Adrenal gland (tissue), 12 donors: ENCODE results near the gene FABP1. TPM values are rescaled to one million over a fixed set of nuclear protein-coding genes. Genes with fewer than 3 reads are reported as not detected.
A peak's percentile ranks its signal among the peaks of the same experiment; 100 is the strongest.

ENCODE experiments used
- DNase-seq, 7 donors: peaks; one replicate each; pipeline ENCODE4 v3.0.0-alpha.2; 2019 to 2020
- H3K27ac ChIP-seq, 5 donors: fragments of 200-600 bp; sonication (generic) in 4 of 5; 1 replicate in 3 of 5; 2 replicates in 2 of 5; pipeline versions ENCODE4 v1.5.1 to v1.8.0; 2016 to 2020; ENCODE audit warnings: mild to moderate bottlenecking in 1 of 5
- H3K27me3 ChIP-seq: fragments of 200-600 bp; 2 replicates; pipeline ENCODE4 v1.8.0; 2021
- H3K36me3 ChIP-seq, 2 donors: fragments of 200-600 bp; replicated peaks in 1 of 2; 1 replicate in 1 of 2; 2 replicates in 1 of 2; pipeline versions ENCODE4 v1.5.1 to v1.8.0; 2018 to 2022
- H3K4me1 ChIP-seq, 2 donors: fragments of 200-600 bp; replicated peaks in 1 of 2; 1 replicate in 1 of 2; 2 replicates in 1 of 2; pipeline versions ENCODE4 v1.5.1 to v1.8.0; 2018 to 2021
- H3K4me3 ChIP-seq, 4 donors: fragments of 200-600 bp; sonication (generic) in 3 of 4; one replicate each; pipeline ENCODE4 v1.5.1; 2016 to 2018
- H3K9me3 ChIP-seq, 3 donors: fragments of 200-600 bp; sonication (generic) in 1 of 3; replicated peaks in 1 of 3; 1 replicate in 2 of 3; 2 replicates in 1 of 3; pipeline versions ENCODE4 v1.5.1 to v1.8.0; 2016 to 2021
- POLR2A ChIP-seq, 2 donors: fragments of 450-650 bp; IDR thresholded peaks; one replicate each; pipeline ENCODE4 v1.6.1; 2017; ENCODE audit warnings: antibody characterized with exemption in 2 of 2, mild to moderate bottlenecking in 2 of 2, moderate library complexity in 1 of 2
- WGBS, 4 donors: extraction: QIAGEN DNeasy Blood & Tissue Kit in 2 of 4; methylation state at CpG; one replicate each; pipeline versions ENCODE4 v1.1.5 to v1.1.7; 2013 to 2017; 5-methylcytosine and 5-hydroxymethylcytosine counted together
- intact Hi-C, 2 donors: fragments of 100-400 bp; cut with DNase I; formaldehyde crosslinking; loops; one replicate each; pipeline versions ENCODE4 v1.14.1 to v1.15.0; 2022 to 2023
- polyA plus RNA-seq, 3 donors: library from polyadenylated mRNA; stranded (reverse); fragments of 200-250 nt in 2 of 3; fragments of 350-450 nt in 1 of 3; fragmentation: Illumina TruSeq in 1 of 3; extraction: RNeasy Lipid Tissue Mini Kit (QIAGEN cat#74804) in 1 of 3; gene quantifications; one replicate each; pipeline ENCODE4 v1.2.3, GENCODE V29; 2013 to 2014
- total RNA-seq, 9 donors: library from RNA; depleted of rRNA in 4 of 9; stranded (reverse); fragments of >200 nt in 4 of 9; fragments of 120-200 nt in 1 of 9; fragmentation: NEBNext Ultra II Directional in 1 of 9; extraction: Animal tissue kit (Norgen Biotek cat#: 25700) in 1 of 9; gene quantifications; one replicate each; pipeline versions ENCODE4 v1.1.0 to v1.2.4, GENCODE V29; 2013 to 2023
- TF ChIP-seq, protein P1 (sequence below), 6 experiments: fragments of 450-650 bp in 4 of 6; fragments of 200-600 bp in 2 of 6; sonication (generic) in 1 of 6; IDR thresholded peaks; 1 replicate in 5 of 6; 2 replicates in 1 of 6; pipeline versions ENCODE4 v1.5.1 to v1.8.0; 2016 to 2021; ENCODE audit warnings: antibody characterized with exemption in 6 of 6, mild to moderate bottlenecking in 2 of 6, moderate library complexity in 1 of 6
- donor health status: healthy with polysubstance abuse.
- donor health status: Bipolar disorder and iron deficiency.
- donor health status: DM: yes; HTN: yes; CAD: no.
- donor health status: DM: no; HTN: no; CAD: no.
- donor health status: DM: no; HTN: no; CAD: no.
- donor health status: DM: yes; HTN: yes; CAD: no.

Gene FABP1
- total and polyA plus RNA-seq, 12 donors = 0.43 to 4.9 (median 1.0) TPM; not detected in 7

DNA sequence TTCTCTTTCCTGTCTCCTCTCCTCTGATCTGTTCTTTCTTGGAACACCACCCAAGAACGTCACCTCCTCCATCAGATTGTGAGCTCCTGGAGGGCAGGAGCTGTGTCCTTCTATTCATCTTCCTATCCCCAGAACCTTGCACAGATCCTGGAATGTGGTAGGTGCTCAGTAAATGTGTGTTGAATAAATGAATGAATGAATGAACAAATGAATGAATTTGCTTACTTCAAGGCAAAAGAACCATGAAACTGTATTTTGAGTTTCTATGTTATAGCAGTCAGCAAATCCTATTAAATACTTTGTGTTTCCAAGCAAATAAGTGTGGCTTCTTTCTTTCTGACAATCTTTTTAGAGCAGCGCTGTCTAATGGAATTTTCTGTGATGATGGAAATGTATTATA is 14.8 kb downstream of the FABP1 start:
- Histone ChIP-seq H3K4me1 (no peaks in the 10 kb centered on the region), H3K9me3 (no peaks in the 10 kb centered on the region), H3K4me3 (no peak overlapping the region), H3K36me3 (no peaks in the 10 kb centered on the region), H3K27ac (no peak overlapping the region), H3K27me3 (no peaks in the 10 kb centered on the region)
- intact Hi-C loops = no loop called here
- WGBS, 4 donors = 73 to 85% (median 83%) methylated on average over 2 of the region's 2 CpGs
- TF ChIP-seq POLR2A (IDR thresholded peaks at IDR 0.05) = no peak
- TF ChIP-seq, protein P1, sequence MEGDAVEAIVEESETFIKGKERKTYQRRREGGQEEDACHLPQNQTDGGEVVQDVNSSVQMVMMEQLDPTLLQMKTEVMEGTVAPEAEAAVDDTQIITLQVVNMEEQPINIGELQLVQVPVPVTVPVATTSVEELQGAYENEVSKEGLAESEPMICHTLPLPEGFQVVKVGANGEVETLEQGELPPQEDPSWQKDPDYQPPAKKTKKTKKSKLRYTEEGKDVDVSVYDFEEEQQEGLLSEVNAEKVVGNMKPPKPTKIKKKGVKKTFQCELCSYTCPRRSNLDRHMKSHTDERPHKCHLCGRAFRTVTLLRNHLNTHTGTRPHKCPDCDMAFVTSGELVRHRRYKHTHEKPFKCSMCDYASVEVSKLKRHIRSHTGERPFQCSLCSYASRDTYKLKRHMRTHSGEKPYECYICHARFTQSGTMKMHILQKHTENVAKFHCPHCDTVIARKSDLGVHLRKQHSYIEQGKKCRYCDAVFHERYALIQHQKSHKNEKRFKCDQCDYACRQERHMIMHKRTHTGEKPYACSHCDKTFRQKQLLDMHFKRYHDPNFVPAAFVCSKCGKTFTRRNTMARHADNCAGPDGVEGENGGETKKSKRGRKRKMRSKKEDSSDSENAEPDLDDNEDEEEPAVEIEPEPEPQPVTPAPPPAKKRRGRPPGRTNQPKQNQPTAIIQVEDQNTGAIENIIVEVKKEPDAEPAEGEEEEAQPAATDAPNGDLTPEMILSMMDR (IDR thresholded peaks at IDR 0.05) = no peak
- DNase-seq = no peak

DNA sequence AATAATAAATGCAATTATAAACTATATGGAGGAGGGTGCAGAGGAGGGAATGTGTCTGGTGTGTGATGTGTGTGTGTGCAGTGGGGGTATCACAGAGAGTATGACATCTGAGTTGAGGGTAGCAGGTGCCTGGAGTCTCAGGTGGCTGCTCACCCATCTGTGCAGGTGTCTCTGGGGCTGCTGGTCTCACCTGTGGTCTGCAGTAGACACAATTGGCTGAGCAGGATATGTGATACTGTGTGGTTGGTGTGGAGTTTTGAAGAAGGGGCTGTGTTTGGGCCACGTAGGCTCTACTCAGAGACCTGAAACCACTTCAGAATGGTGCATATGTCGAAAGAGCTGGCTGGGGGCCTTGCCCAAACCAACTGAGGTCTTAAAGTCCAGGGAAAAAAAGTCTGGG is 17.0 kb downstream of the FABP1 start:
- H3K4me3 ChIP-seq = no peak overlapping the region
- no peaks in the 10 kb centered on the region for H3K9me3 ChIP-seq
- TF ChIP-seq, protein P1 (IDR thresholded peaks at IDR 0.05) = no peak
- H3K27ac ChIP-seq = no peak overlapping the region
- intact Hi-C loops = no loop called here
- H3K36me3 ChIP-seq = no peaks in the 10 kb centered on the region
- H3K4me1 ChIP-seq = no peaks in the 10 kb centered on the region
- H3K27me3 ChIP-seq = no peaks in the 10 kb centered on the region
- 70 to 82% (median 76%) methylated on average over 2 of the region's 2 CpGs for WGBS, 4 donors
- DNase-seq = no peak

DNA sequence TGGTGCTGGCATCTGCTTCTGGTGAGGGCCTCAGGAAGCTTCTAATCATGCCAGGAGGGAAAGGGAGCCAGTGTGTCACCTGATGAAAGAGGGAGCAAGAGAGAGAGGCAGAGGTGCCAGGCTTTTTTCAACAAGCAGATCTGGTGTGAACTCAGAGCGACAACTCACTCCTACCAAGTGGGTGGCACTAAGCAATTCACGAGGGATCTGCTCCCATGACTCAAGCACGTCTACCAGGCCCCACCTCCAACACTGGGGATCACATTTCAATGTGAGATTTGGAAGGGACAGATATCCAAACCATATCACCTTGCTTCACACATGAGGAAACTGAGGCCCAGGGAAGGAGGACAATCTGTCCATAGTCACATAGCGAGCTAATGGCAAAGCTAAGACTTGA is 19.1 kb downstream of the FABP1 start:
- Histone ChIP-seq H3K4me3 (no peak overlapping the region), H3K4me1 (no peaks in the 10 kb centered on the region), H3K27me3 (no peaks in the 10 kb centered on the region), H3K9me3 (no peaks in the 10 kb centered on the region), H3K36me3 (no peaks in the 10 kb centered on the region), H3K27ac (no peak overlapping the region)
- TF ChIP-seq, protein P1 (IDR thresholded peaks at IDR 0.05) = no peak
- no peak for TF ChIP-seq POLR2A (IDR thresholded peaks at IDR 0.05)
- 68 to 78% (median 73%) methylated on average over 4 of the region's 4 CpGs for WGBS, 4 donors
- intact Hi-C loops = no loop called here
- no peak for DNase-seq

DNA sequence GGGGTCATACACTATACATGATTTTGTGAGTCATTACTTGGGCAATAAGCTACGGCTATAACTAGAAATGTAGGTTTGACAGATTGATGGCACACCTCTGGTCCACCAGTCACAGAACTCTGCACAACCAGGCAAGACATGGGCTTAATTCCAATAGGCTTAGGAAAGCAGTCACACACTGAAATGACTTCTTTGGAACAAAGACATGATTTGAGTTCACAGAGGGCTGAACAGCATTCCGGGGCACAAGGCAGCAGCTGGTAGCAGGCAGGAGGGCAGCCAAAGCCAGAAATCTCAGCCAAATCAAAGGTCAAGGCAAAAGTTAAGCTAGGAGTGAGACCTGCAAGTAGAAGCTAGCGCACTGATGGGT is 27.4 kb downstream of the FABP1 start:
- Histone ChIP-seq H3K36me3 (no peaks in the 10 kb centered on the region), H3K4me1 (no peaks in the 10 kb centered on the region), H3K27ac (no peak overlapping the region), H3K4me3 (no peak overlapping the region), H3K9me3 (no peaks in the 10 kb centered on the region), H3K27me3 (no peaks in the 10 kb centered on the region)
- DNase-seq = peak in 5 of 7 donors; percentile 8 to 37 (median 21)
- TF ChIP-seq, protein P1 (IDR thresholded peaks at IDR 0.05) = no peak
- no peak for TF ChIP-seq POLR2A (IDR thresholded peaks at IDR 0.05)
- 32 to 56% (median 47%) methylated on average over 3 of the region's 3 CpGs for WGBS, 4 donors
- intact Hi-C loops = no loop called here
